ENCODE measurements around the gene SPATA13. TPM values are rescaled to one million over a fixed set of nuclear protein-coding genes. Genes with fewer than 3 reads are reported as not detected.
A peak's percentile ranks its signal among the peaks of the same experiment; 100 is the strongest.

SPATA13 gene
- total RNA-seq, 3 donors from 2014 or later (not counting 1 experiment from before 2014, with no cell fraction given): 108 to 141 (median 141) TPM

- Histone ChIP-seq H3K27ac (ENCODE audit: low read length) (no peak overlapping the region), H3K36me3 (ENCODE audit: control insufficient read depth, insufficient read depth, low read length) (no peaks in the 10 kb centered on the region), H3K4me1 (ENCODE audit: control insufficient read depth, insufficient read depth, low read length) (no peaks in the 10 kb centered on the region), H3K4me3 (ENCODE audit: low read length) (no peak overlapping the region), H3K9me3 (ENCODE audit: control insufficient read depth, insufficient read depth, low read length) (no peaks in the 10 kb centered on the region), H3K27me3 (ENCODE audit: control insufficient read depth, insufficient read depth, low read length) (no peaks in the 10 kb centered on the region)
- no peak for TF ChIP-seq CTCF (IDR thresholded peaks at IDR 0.05)
- Mint-ChIP-seq H3K27me3 (ENCODE audit: low read depth in 2 of 2) (peaks cover 0 to 10% of the 10 kb centered on the region in 2 donors), H3K36me3 (no peaks in the 10 kb centered on the region), H3K4me1 (no peaks in the 10 kb centered on the region), H3K27ac (no peak overlapping the region), H3K9me3 (no peaks in the 10 kb centered on the region), H3K4me3 (no peak overlapping the region)
- 82% methylated on average over 4 of the region's 5 CpGs for WGBS (ENCODE audit: insufficient coverage)
- DNase-seq (no peak), ATAC-seq (no peak)
- intact Hi-C loops (cut with micrococcal nuclease): no loop called here
Measured at GRCh38 chr13:24153979-24154701, 6.4 kb upstream of the SPATA13 start.

- Histone ChIP-seq H3K4me3 (ENCODE audit: low read length) (no peak overlapping the region), H3K27ac (ENCODE audit: low read length) (no peak overlapping the region), H3K4me1 (ENCODE audit: control insufficient read depth, insufficient read depth, low read length) (peaks cover 21% of the 10 kb centered on the region), H3K36me3 (ENCODE audit: control insufficient read depth, insufficient read depth, low read length) (no peaks in the 10 kb centered on the region), H3K9me3 (ENCODE audit: control insufficient read depth, insufficient read depth, low read length) (no peaks in the 10 kb centered on the region), H3K27me3 (ENCODE audit: control insufficient read depth, insufficient read depth, low read length) (peaks cover 7% of the 10 kb centered on the region)
- TF ChIP-seq CTCF (IDR thresholded peaks at IDR 0.05): no peak
- no peaks in the 10 kb centered on the region for H3K9me3 Mint-ChIP-seq
- H3K4me3 Mint-ChIP-seq: no peak overlapping the region
- WGBS (ENCODE audit: insufficient coverage): 89% methylated on average over 3 of the region's 5 CpGs
- ATAC-seq (no peak), DNase-seq (no peak)
- H3K36me3 Mint-ChIP-seq: no peaks in the 10 kb centered on the region
- H3K4me1 Mint-ChIP-seq: peaks cover 14 to 20% of the 10 kb centered on the region in 2 donors
- intact Hi-C loops (cut with micrococcal nuclease): no loop called here
- no peak overlapping the region for H3K27ac Mint-ChIP-seq
- H3K27me3 Mint-ChIP-seq (ENCODE audit: low read depth in 2 of 2): peaks cover 14 to 22% of the 10 kb centered on the region in 2 donors
Measured at GRCh38 chr13:24159357-24159756, 1.2 kb upstream of the SPATA13 start.

- intact Hi-C loops (cut with micrococcal nuclease): loop anchor here (2.0 to 5.0 kb wide), 2 partner anchors 61 to 786 kb away; no protein-coding TSS in a partner anchor
- H3K4me3 ChIP-seq (ENCODE audit: low read length): peak overlapping the region; percentile 55
- H3K36me3 ChIP-seq (ENCODE audit: control insufficient read depth, insufficient read depth, low read length): no peaks in the 10 kb centered on the region
- Mint-ChIP-seq H3K9me3 (no peaks in the 10 kb centered on the region), H3K4me3 (peak overlapping the region; percentile 90), H3K4me1 (peaks cover 14 to 26% of the 10 kb centered on the region in 2 donors), H3K27ac (peak overlapping the region in 1 of 2 donors; percentile 72), H3K36me3 (no peaks in the 10 kb centered on the region), H3K27me3 (ENCODE audit: low read depth in 2 of 2) (peaks cover 15 to 25% of the 10 kb centered on the region in 2 donors)
- H3K4me1 ChIP-seq (ENCODE audit: control insufficient read depth, insufficient read depth, low read length): peaks cover 24% of the 10 kb centered on the region
- ATAC-seq: peak; percentile 28 to 37 (median 33)
- H3K27me3 ChIP-seq (ENCODE audit: control insufficient read depth, insufficient read depth, low read length): peaks cover 7% of the 10 kb centered on the region
- DNase-seq: peak in 1 of 2 donors; percentile 60
- no peak overlapping the region for H3K27ac ChIP-seq (ENCODE audit: low read length)
- H3K9me3 ChIP-seq (ENCODE audit: control insufficient read depth, insufficient read depth, low read length): no peaks in the 10 kb centered on the region
- no peak for TF ChIP-seq CTCF (IDR thresholded peaks at IDR 0.05)
- under 1% methylated on average over 43 of the region's 43 CpGs for WGBS (ENCODE audit: insufficient coverage)
Measured at GRCh38 chr13:24161010-24161775, 673 bp downstream of the SPATA13 start.

Data from natural killer cell (primary cell).